Vagina (tissue), 2 donors: ENCODE data around the gene TMEM176B. TPM values are rescaled to one million over a fixed set of nuclear protein-coding genes. Genes with fewer than 3 reads are reported as not detected.

ENCODE experiments used
- DNase-seq, 2 donors: peaks; one replicate each; pipeline ENCODE4 v3.0.0-alpha.2; 2017; ENCODE audit errors: extremely low spot score in 2 of 2
- H3K27ac ChIP-seq: fragments of 200-600 bp; sonication (generic); one replicate; pipeline ENCODE4 v1.5.1; 2019
- H3K27me3 ChIP-seq: fragments of 200-600 bp; sonication (generic); one replicate; pipeline ENCODE4 v1.5.1; 2019
- H3K36me3 ChIP-seq, 2 donors: fragments of 200-600 bp; sonication (generic); one replicate each; pipeline ENCODE4 v1.5.1; 2017 to 2019
- H3K4me1 ChIP-seq: fragments of 200-600 bp; sonication (generic); one replicate; pipeline ENCODE4 v1.5.1; 2019
- H3K4me3 ChIP-seq, 2 donors: fragments of 200-600 bp; sonication (generic); 1 replicate in 1 of 2; 2 replicates in 1 of 2; pipeline ENCODE4 v1.5.1; 2016 to 2019
- H3K9me3 ChIP-seq: fragments of 200-600 bp; sonication (generic); one replicate; pipeline ENCODE4 v1.5.1; 2019
- POLR2A ChIP-seq, 2 donors: fragments of 450-650 bp; IDR thresholded peaks; one replicate each; pipeline ENCODE4 v1.6.1; 2017; ENCODE audit warnings: antibody characterized with exemption in 2 of 2, mild to moderate bottlenecking in 2 of 2, moderate library complexity in 2 of 2
- POLR2AphosphoS5 ChIP-seq, 2 donors: sonication (generic); formaldehyde crosslinking; IDR thresholded peaks; one replicate each; pipeline ENCODE4 v1.9.0; 2017; ENCODE audit warnings: antibody characterized with exemption in 2 of 2, mild to moderate bottlenecking in 2 of 2, low read depth in 1 of 2; ENCODE audit not compliant: insufficient read depth in 1 of 2
- intact Hi-C: fragments of 100-400 bp; cut with DNase I; formaldehyde crosslinking; loops from one replicate; pipeline ENCODE4 v1.15.1; 2023
- total RNA-seq: library from RNA; depleted of rRNA; stranded (reverse); fragments of >200 nt; gene quantifications from one replicate; pipeline ENCODE4 v1.2.3, GENCODE V29; 2016
- TF ChIP-seq, protein P1 (sequence below), 3 experiments: fragments of 450-650 bp in 2 of 3; fragments of 200-600 bp in 1 of 3; sonication (generic) in 1 of 3; IDR thresholded peaks; one replicate each; pipeline ENCODE4 v1.5.1; 2017 to 2019; ENCODE audit warnings: antibody characterized with exemption in 3 of 3, mild to moderate bottlenecking in 2 of 3, moderate library complexity in 2 of 3

The TMEM176B gene
- total RNA-seq, 1 donor from 2014 or later, result 60.6 TPM

GRCh38 chr7:150829426-150829825 is 29.3 kb upstream of the TMEM176B start:
- no peaks in the 10 kb centered on the region for H3K9me3 ChIP-seq
- H3K4me3 ChIP-seq, result no peak overlapping the region
- intact Hi-C loops, result no loop called here
- no peaks in the 10 kb centered on the region for H3K4me1 ChIP-seq
- DNase-seq, result no peak
- no peak overlapping the region for H3K27ac ChIP-seq
- no peak for TF ChIP-seq POLR2AphosphoS5 (IDR thresholded peaks at IDR 0.05; ENCODE audit: insufficient read depth in 1 of 2, low read depth in 1 of 2)
- TF ChIP-seq, protein P1, sequence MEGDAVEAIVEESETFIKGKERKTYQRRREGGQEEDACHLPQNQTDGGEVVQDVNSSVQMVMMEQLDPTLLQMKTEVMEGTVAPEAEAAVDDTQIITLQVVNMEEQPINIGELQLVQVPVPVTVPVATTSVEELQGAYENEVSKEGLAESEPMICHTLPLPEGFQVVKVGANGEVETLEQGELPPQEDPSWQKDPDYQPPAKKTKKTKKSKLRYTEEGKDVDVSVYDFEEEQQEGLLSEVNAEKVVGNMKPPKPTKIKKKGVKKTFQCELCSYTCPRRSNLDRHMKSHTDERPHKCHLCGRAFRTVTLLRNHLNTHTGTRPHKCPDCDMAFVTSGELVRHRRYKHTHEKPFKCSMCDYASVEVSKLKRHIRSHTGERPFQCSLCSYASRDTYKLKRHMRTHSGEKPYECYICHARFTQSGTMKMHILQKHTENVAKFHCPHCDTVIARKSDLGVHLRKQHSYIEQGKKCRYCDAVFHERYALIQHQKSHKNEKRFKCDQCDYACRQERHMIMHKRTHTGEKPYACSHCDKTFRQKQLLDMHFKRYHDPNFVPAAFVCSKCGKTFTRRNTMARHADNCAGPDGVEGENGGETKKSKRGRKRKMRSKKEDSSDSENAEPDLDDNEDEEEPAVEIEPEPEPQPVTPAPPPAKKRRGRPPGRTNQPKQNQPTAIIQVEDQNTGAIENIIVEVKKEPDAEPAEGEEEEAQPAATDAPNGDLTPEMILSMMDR (IDR thresholded peaks at IDR 0.05), result no peak
- no peak for TF ChIP-seq POLR2A (IDR thresholded peaks at IDR 0.05)
- H3K27me3 ChIP-seq, result no peaks in the 10 kb centered on the region
- no peaks in the 10 kb centered on the region for H3K36me3 ChIP-seq

GRCh38 chr7:150828384-150828783 is 28.2 kb upstream of the TMEM176B start:
- DNase-seq, result no peak
- intact Hi-C loops, result no loop called here
- H3K4me1 ChIP-seq, result no peaks in the 10 kb centered on the region
- H3K9me3 ChIP-seq, result no peaks in the 10 kb centered on the region
- H3K27ac ChIP-seq, result no peak overlapping the region
- no peak for TF ChIP-seq POLR2AphosphoS5 (IDR thresholded peaks at IDR 0.05; ENCODE audit: insufficient read depth in 1 of 2, low read depth in 1 of 2)
- TF ChIP-seq, protein P1 (IDR thresholded peaks at IDR 0.05), result no peak
- TF ChIP-seq POLR2A (IDR thresholded peaks at IDR 0.05), result no peak
- H3K27me3 ChIP-seq, result no peaks in the 10 kb centered on the region
- H3K4me3 ChIP-seq, result no peak overlapping the region
- H3K36me3 ChIP-seq, result no peaks in the 10 kb centered on the region

DNA sequence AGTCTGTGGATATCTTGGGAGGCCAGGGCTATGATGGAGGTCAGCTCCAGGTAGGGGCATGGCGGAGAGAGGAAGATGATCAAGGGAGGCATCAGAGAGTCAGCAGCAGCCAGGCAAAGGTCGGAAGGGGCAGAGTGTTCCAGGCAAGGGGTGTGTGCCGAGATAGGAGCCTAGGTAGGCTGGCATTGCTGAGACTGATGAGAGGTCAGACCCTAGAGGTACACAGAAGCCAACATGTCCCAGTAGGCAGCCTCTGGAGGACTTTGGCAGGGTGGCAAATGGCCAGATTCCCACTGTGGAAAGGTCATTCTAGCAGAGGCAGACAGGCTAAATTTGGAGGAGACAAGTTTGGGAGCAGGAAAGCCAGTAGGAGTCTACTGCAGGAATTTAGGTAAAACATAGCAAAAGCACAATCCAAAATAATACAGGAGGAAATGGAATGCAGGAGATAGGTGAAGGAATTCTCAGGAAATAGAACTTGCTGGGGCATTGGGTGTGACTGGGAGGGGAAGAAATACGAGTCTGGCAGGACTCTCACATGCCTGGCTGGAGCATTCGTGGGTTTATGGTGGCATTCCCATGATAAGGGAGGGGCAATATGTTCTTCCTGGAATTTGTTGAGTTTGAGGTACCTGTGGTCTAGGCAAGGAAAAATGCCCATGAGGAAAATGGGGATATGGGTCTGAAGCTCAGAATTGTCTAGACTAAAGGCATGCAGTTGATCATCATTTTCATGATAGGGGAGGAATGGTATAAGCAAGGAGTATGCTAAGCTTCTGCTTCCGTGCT is 26.1 kb upstream of the TMEM176B start:
- H3K9me3 ChIP-seq, result no peaks in the 10 kb centered on the region
- intact Hi-C loops, result no loop called here
- TF ChIP-seq POLR2A (IDR thresholded peaks at IDR 0.05) (no peak), POLR2AphosphoS5 (IDR thresholded peaks at IDR 0.05; ENCODE audit: insufficient read depth in 1 of 2, low read depth in 1 of 2) (no peak)
- TF ChIP-seq, protein P1 (IDR thresholded peaks at IDR 0.05), result no peak
- no peaks in the 10 kb centered on the region for H3K4me1 ChIP-seq
- H3K36me3 ChIP-seq, result no peaks in the 10 kb centered on the region
- H3K27me3 ChIP-seq, result no peaks in the 10 kb centered on the region
- no peak overlapping the region for H3K27ac ChIP-seq
- H3K4me3 ChIP-seq, result no peak overlapping the region
- DNase-seq, result no peak

DNA sequence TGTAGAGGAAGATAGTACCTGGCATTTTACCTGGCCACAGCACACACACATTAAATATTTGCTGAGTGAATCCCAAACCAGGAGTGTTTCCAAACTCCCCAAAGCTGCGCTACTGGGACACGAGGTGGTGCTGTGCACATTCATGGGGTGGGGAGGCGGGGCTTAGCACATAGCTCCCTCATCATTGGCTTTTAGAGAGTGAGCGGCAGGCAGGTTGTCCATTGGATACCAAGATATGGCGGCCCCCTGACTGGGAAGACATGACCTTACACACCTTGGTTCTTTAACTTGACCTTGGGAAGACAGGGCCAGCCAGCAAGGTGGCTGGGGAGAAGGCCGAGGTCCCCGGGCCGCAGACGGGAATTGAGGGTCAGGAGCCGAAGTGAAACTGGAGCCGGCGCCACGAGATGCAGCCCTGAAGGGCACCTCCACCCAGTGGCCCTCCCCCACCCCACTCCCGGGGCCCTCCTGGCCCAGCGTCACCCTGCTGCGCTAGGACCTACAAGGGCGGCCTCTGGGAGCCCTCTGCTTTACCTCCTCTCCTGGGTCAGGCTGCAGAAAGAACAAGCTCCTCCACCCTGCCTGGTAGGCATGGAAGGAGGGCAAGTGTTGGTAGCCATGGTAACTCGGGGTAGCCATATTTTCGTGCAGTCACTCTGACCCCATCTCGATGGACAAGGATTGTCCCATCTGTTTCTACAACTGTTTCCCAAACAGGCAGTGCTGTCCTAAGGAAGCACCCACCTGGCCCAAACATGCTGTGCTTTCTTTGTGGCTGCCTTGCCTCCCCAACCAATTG is 24.4 kb upstream of the TMEM176B start:
- H3K36me3 ChIP-seq, result no peaks in the 10 kb centered on the region
- no peak overlapping the region for H3K27ac ChIP-seq
- no peak overlapping the region for H3K4me3 ChIP-seq
- DNase-seq, result no peak
- no peaks in the 10 kb centered on the region for H3K4me1 ChIP-seq
- H3K27me3 ChIP-seq, result no peaks in the 10 kb centered on the region
- no peak for TF ChIP-seq POLR2AphosphoS5 (IDR thresholded peaks at IDR 0.05; ENCODE audit: insufficient read depth in 1 of 2, low read depth in 1 of 2)
- no peak for TF ChIP-seq POLR2A (IDR thresholded peaks at IDR 0.05)
- TF ChIP-seq, protein P1 (IDR thresholded peaks at IDR 0.05), result no peak
- intact Hi-C loops, result no loop called here
- no peaks in the 10 kb centered on the region for H3K9me3 ChIP-seq
